Mammary epithelial cell (primary cell): ENCODE results near the gene CYSRT1.

Experiments
- EZH2 ChIP-seq: IDR thresholded peaks from 2 replicates; pipeline ENCODE4 v1.6.1; 2012; ENCODE audit warnings: low read length, inconsistent platforms, borderline replicate concordance
- TF ChIP-seq, protein P1 (sequence below), 2 donors: IDR thresholded peaks in 1 of 2; conservative IDR thresholded peaks in 1 of 2; 2 replicates each; pipeline ENCODE4 v1.5.1; 2011 to 2012; ENCODE audit warnings: inconsistent platforms in 2 of 2, low read length in 2 of 2, mild to moderate bottlenecking in 2 of 2, control low read depth in 1 of 2, low read depth in 1 of 2; ENCODE audit not compliant: insufficient read depth in 1 of 2; ENCODE audit errors: extremely low read depth in 1 of 2

DNA sequence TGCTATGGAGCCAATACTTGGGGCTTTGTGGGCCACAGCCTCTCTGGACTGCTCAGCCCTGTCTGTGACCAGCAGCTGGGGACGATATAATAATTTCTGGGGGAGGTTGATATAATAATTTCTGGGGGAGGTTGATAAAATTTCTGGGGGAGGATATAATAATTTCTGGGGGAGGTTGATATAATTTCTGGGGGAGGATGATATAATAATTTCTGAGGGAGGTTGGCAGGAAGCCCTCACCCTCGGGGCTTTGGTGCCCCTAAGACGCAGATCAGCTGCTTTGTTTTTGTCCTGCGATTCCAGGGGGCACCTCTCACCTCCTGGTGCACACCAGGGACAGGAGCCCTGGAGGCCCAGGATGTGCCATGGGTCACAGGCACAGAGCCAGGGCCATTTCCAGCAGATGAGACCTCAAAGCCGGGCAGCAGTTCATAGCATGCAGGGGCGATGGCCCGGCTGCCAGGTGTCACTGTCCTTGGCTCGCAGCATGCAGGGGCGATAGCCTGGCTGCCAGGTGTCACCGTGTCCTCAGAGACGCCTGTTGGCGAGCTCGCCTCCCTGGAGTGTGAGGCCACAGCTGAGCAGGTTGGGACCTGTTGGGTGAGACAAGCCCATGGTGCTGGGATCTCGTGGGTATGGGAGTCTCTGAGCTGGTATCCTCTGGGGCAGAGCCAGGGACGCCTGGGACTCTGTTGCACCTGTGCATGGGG lies 48.8 kb downstream of the CYSRT1 start:
- TF ChIP-seq, protein P1, sequence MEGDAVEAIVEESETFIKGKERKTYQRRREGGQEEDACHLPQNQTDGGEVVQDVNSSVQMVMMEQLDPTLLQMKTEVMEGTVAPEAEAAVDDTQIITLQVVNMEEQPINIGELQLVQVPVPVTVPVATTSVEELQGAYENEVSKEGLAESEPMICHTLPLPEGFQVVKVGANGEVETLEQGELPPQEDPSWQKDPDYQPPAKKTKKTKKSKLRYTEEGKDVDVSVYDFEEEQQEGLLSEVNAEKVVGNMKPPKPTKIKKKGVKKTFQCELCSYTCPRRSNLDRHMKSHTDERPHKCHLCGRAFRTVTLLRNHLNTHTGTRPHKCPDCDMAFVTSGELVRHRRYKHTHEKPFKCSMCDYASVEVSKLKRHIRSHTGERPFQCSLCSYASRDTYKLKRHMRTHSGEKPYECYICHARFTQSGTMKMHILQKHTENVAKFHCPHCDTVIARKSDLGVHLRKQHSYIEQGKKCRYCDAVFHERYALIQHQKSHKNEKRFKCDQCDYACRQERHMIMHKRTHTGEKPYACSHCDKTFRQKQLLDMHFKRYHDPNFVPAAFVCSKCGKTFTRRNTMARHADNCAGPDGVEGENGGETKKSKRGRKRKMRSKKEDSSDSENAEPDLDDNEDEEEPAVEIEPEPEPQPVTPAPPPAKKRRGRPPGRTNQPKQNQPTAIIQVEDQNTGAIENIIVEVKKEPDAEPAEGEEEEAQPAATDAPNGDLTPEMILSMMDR (conservative IDR thresholded peaks at IDR 0.05 in 1 of 2, IDR thresholded peaks at IDR 0.05 in 1 of 2; ENCODE audit: extremely low read depth in 1 of 2, insufficient read depth in 1 of 2, low read depth in 1 of 2, low read length in 2 of 2): no peak
- TF ChIP-seq EZH2: no peak
